Fibroblast of villous mesenchyme (primary cell): ENCODE data around the gene FBXO15. TPM values are rescaled to one million over a fixed set of nuclear protein-coding genes. Genes with fewer than 3 reads are reported as not detected.

Experiments
- DNase-seq: peaks from one replicate; pipeline ENCODE4 v3.0.0-alpha.2; 2010; ENCODE audit warnings: low read depth
- H3K4me3 ChIP-seq: 2 replicates; pipeline ENCODE4 v1.5.1; 2011; ENCODE audit warnings: low read depth, mild to moderate bottlenecking, low read length
- total RNA-seq: library from RNA; depleted of rRNA; stranded (reverse); fragments of >200 nt; gene quantifications from 2 replicates; pipeline ENCODE4 v1.2.3, GENCODE V29; 2012
- TF ChIP-seq, protein P1 (sequence below): IDR thresholded peaks from 2 replicates; pipeline ENCODE4 v1.5.1; 2012; ENCODE audit warnings: low read depth, mild to moderate bottlenecking, low read length; ENCODE audit not compliant: insufficient read depth

FBXO15 gene
- total RNA-seq, 1 donor = 0.43 TPM

DNA sequence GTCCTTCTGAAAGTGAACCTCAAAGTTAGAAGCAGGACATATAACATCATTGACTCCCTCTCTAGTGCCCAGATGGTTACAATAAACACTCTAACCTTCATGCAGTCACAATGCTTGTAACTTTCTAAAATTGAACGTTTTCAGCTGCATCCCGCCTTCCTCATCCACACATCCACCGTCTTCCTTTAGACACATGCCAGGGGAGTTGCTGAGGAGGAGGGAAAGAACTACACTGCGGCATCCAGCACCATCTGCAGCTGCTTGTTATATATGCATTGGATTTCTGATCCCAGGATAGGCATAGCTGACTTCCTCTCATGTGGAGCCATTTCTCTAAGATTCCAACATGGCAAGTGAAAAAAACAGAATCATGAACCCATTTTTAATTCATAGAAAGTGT lies 96.8 kb downstream of the FBXO15 start:
- H3K4me3 ChIP-seq = no peak overlapping the region
- TF ChIP-seq, protein P1, sequence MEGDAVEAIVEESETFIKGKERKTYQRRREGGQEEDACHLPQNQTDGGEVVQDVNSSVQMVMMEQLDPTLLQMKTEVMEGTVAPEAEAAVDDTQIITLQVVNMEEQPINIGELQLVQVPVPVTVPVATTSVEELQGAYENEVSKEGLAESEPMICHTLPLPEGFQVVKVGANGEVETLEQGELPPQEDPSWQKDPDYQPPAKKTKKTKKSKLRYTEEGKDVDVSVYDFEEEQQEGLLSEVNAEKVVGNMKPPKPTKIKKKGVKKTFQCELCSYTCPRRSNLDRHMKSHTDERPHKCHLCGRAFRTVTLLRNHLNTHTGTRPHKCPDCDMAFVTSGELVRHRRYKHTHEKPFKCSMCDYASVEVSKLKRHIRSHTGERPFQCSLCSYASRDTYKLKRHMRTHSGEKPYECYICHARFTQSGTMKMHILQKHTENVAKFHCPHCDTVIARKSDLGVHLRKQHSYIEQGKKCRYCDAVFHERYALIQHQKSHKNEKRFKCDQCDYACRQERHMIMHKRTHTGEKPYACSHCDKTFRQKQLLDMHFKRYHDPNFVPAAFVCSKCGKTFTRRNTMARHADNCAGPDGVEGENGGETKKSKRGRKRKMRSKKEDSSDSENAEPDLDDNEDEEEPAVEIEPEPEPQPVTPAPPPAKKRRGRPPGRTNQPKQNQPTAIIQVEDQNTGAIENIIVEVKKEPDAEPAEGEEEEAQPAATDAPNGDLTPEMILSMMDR = no peak
- no peak for DNase-seq

DNA sequence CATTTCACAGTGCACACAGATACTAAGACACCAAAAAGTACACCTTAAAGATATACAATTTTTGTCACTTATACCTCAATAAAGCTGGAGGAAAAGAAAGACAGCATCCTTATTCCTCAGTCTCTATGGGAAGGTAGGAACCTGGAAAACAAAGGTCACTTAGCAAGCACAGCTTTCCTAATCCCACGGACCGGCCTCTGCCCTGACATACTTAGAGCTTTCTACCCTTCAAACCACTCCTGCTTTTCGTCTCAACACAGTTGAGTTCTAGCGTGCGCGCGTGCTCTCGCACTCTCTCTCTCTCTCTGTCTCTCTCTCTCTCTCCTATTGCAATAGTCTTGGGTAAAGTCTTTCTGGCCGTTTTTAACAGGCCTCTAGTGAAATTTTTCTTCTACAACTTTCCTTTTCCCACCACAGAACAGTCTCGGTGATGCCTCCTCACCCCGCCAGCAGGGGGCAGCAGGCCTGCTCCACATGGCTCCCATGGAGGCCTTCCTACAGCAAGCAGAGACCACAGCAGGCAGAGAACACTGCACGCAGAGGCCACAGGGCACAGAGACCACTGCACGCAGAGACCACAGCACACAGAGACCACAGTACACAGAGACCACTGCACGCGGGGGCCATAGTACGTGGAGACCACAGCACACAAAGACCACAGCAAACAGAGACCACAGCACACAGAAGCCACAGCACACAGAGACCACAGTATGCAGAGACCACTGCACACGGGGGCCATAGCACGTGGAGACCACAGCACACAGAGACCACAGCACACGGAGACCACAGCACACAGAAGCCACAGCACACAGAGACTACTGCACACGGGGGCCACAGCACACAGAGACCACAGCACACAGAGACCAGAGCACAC lies 106.9 kb downstream of the FBXO15 start:
- TF ChIP-seq, protein P1 = peak; percentile 63
- peak; percentile 19 for DNase-seq
- H3K4me3 ChIP-seq = no peak overlapping the region

DNA sequence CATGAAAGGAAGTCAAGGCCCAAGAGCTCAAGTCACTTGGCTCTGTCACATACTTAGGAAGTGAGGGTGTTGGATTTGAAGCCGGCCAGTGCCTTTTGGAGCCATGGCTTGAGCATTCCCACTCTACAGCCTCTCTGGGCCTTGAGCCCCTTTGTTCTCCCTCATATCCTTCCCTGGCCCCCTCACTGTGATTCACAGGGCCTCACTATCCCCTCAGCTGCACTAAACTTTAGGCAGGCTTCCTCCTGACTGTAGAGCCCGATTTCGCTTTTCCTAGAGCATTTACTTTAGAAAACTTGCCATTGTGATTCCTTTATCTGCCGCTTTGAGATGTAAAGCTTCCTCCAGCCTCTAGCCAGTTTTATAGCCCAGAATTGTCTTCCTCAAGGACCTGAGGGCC lies 107.6 kb downstream of the FBXO15 start:
- no peak for DNase-seq
- no peak overlapping the region for H3K4me3 ChIP-seq
- TF ChIP-seq, protein P1 = no peak

DNA sequence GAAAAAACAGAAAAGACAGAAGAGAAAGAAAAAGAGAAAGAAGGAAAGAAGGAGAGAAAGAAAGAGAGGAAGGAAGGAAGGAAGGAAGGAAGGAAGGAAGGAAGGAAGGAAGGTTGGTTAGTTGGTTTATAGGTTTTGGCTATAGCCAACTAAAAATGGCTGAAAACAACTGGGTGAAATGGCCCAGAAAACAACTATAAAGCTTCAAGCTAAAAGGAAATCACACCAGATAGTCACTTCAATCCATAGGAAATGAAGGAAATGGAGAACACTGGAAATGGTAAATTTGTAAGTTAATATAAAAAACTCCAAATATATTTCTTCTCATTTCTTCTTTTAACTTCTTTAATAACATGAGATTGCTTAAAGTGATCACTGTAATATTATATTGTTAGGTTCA lies 118.5 kb downstream of the FBXO15 start:
- TF ChIP-seq, protein P1 = no peak
- H3K4me3 ChIP-seq = no peak overlapping the region
- DNase-seq = no peak

Other genes starting within 250 kb of the FBXO15 start
- gene TIMM21, start 689 bp upstream of the FBXO15 start, total RNA-seq = 17.1 and 20.7 TPM in 2 replicates
- gene CYB5A, start 144.1 kb upstream of the FBXO15 start, total RNA-seq = 35.4 and 114 TPM in 2 replicates
- not detected in 2 replicates for gene C18orf63, start 168.0 kb upstream of the FBXO15 start, total RNA-seq